Gastrocnemius medialis (tissue), 4 donors: ENCODE measurements around the gene USP32. TPM values are rescaled to one million over a fixed set of nuclear protein-coding genes. Genes with fewer than 3 reads are reported as not detected.

ENCODE experiments used
- ATAC-seq, 2 donors: fragments of 150-250 bp; one replicate each; pipeline ENCODE4 v1.9.1; 2016
- DNase-seq, 2 donors: peaks; one replicate each; pipeline ENCODE4 v3.0.0-alpha.2; 2019
- H3K27ac ChIP-seq, 4 donors: fragments of 200-600 bp; sonication (generic); 1 replicate in 1 of 4; 2 replicates in 3 of 4; pipeline ENCODE4 v1.5.1; 2016 to 2018; ENCODE audit warnings: mild to moderate bottlenecking in 2 of 4, moderate library complexity in 1 of 4
- H3K27me3 ChIP-seq, 3 donors: fragments of 200-600 bp; sonication (generic) in 2 of 3; 1 replicate in 1 of 3; 2 replicates in 2 of 3; pipeline versions ENCODE4 v1.5.1 to v1.6.0; 2016 to 2019; ENCODE audit warnings: mild to moderate bottlenecking in 1 of 3, moderate library complexity in 1 of 3
- H3K36me3 ChIP-seq, 2 donors: fragments of 200-600 bp; sonication (generic) in 1 of 2; one replicate each; pipeline ENCODE4 v1.5.1; 2017 to 2018
- H3K4me1 ChIP-seq, 2 donors: fragments of 200-600 bp; sonication (generic) in 1 of 2; one replicate each; pipeline ENCODE4 v1.5.1; 2016 to 2017; ENCODE audit warnings: mild to moderate bottlenecking in 2 of 2
- H3K4me3 ChIP-seq, 4 donors: fragments of 200-600 bp; sonication (generic) in 3 of 4; 1 replicate in 1 of 4; 2 replicates in 3 of 4; pipeline ENCODE4 v1.5.1; 2016 to 2019; ENCODE audit warnings: mild to moderate bottlenecking in 2 of 4
- H3K9me3 ChIP-seq, 3 donors: fragments of 200-600 bp; sonication (generic) in 2 of 3; 1 replicate in 1 of 3; 2 replicates in 2 of 3; pipeline ENCODE4 v1.5.1; 2016 to 2019
- CTCF ChIP-seq, 5 experiments: fragments of 450-650 bp in 3 of 5; fragments of 200-600 bp in 2 of 5; sonication (generic) in 2 of 5; IDR thresholded peaks in 4 of 5; conservative IDR thresholded peaks in 1 of 5; 1 replicate in 4 of 5; 2 replicates in 1 of 5; pipeline ENCODE4 v1.5.1; 2016 to 2019; ENCODE audit warnings: antibody characterized with exemption in 5 of 5, mild to moderate bottlenecking in 3 of 5, moderate library complexity in 3 of 5
- POLR2A ChIP-seq, 2 donors: fragments of 450-650 bp; IDR thresholded peaks; one replicate each; pipeline ENCODE4 v1.6.1; 2017; ENCODE audit warnings: antibody characterized with exemption in 2 of 2, mild to moderate bottlenecking in 2 of 2, moderate library complexity in 2 of 2
- in situ Hi-C, 4 donors: fragments of 200-750 bp; cut with MboI; loops; one replicate each; pipeline versions ENCODE4 v1.15.0 to v1.8.0; 2017; ENCODE audit warnings: low sequenced_read_pairs in 4 of 4
- intact Hi-C: fragments of 100-400 bp; cut with DNase I; formaldehyde crosslinking; loops from one replicate; pipeline ENCODE4 v1.15.1; 2023; ENCODE audit warnings: low total_unique reads
- total RNA-seq, 4 donors: library from RNA; depleted of rRNA; stranded (reverse); fragments of >200 nt; gene quantifications; one replicate each; pipeline versions ENCODE4 v1.1.0 to v1.2.3, GENCODE V29; 2016

The USP32 gene
- total RNA-seq, 4 donors from 2014 or later: 44.4 to 83.2 (median 52.5) TPM

- Histone ChIP-seq H3K4me3 (no peak overlapping the region), H3K27me3 (no peaks in the 10 kb centered on the region), H3K27ac (no peak overlapping the region), H3K4me1 (peaks cover 14 to 18% of the 10 kb centered on the region in 2 donors), H3K36me3 (no peaks in the 10 kb centered on the region), H3K9me3 (no peaks in the 10 kb centered on the region)
- intact Hi-C loops (no loop called here), in situ Hi-C loops (loop anchor here in 1 of 4 donors (25.0 kb wide), 1 partner anchor 104 kb away; no protein-coding TSS in a partner anchor)
- ATAC-seq: no peak
- DNase-seq: no peak
- no peak for TF ChIP-seq POLR2A (IDR thresholded peaks at IDR 0.05)
- TF ChIP-seq CTCF (IDR thresholded peaks at IDR 0.05 in 4 of 5, conservative IDR thresholded peaks at IDR 0.05 in 1 of 5): no peak
These were observed 24.5 kb upstream of the USP32 start for GRCh38 chr17:60416368-60416925.

DNA sequence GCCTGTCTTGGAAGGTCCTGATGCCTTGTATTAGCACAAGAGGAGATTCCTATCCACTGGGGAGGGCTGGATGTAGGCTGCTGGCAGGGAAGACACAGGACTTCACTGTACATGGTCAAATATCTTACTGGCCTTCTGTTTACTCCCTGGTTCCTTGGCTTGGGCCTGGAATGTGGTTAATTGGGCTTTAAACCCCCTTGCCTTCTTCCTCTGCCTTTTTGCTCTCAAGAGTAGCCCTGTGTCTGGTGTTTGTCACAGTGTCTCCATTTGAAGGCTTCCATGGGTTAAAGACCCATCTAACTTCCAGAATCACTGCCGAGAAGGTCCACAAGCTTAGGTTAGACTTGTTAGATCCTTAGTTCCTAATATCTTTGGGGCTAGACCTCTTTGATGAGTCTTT is 23.2 kb upstream of the USP32 start:
- TF ChIP-seq POLR2A (IDR thresholded peaks at IDR 0.05) (no peak), CTCF (IDR thresholded peaks at IDR 0.05 in 4 of 5, conservative IDR thresholded peaks at IDR 0.05 in 1 of 5) (no peak)
- no peaks in the 10 kb centered on the region for H3K9me3 ChIP-seq
- ATAC-seq: no peak
- H3K36me3 ChIP-seq: no peaks in the 10 kb centered on the region
- H3K27me3 ChIP-seq: no peaks in the 10 kb centered on the region
- peaks cover 10 to 14% of the 10 kb centered on the region in 2 donors for H3K4me1 ChIP-seq
- in situ Hi-C loops (loop anchor here in 1 of 4 donors (25.0 kb wide), 1 partner anchor 103 kb away; no protein-coding TSS in a partner anchor), intact Hi-C loops (no loop called here)
- H3K27ac ChIP-seq: no peak overlapping the region
- H3K4me3 ChIP-seq: no peak overlapping the region
- DNase-seq: no peak

DNA sequence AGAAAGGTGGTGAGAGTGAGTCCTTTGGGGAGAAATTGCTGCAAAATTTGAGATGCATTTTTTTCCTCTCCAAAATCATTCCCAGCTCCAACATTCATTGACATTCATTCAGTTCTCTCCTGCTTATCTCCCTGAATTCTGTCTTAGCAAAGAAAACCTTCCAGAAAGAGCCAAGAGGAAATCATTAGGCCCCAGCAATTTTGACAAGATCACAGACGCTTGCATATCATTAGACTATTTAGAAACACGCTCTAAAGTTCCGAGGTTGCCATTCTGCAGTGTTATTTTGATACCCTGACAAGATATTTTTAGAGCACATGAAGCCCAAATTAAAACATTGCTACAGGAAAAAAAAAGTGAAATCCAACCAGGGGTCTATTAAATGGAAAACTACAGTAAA is 20.8 kb upstream of the USP32 start:
- in situ Hi-C loops: loop anchor here in 1 of 4 donors (25.0 kb wide), 1 partner anchor 100 kb away; no protein-coding TSS in a partner anchor
- no peak for TF ChIP-seq POLR2A (IDR thresholded peaks at IDR 0.05)
- no peak for TF ChIP-seq CTCF (IDR thresholded peaks at IDR 0.05 in 4 of 5, conservative IDR thresholded peaks at IDR 0.05 in 1 of 5)
- ATAC-seq (no peak), DNase-seq (no peak)
- intact Hi-C loops: no loop called here
- Histone ChIP-seq H3K4me3 (no peak overlapping the region), H3K27me3 (no peaks in the 10 kb centered on the region), H3K4me1 (peaks cover 10 to 14% of the 10 kb centered on the region in 2 donors), H3K36me3 (no peaks in the 10 kb centered on the region), H3K27ac (peak overlapping the region; percentile 11 to 48 (median 40)), H3K9me3 (no peaks in the 10 kb centered on the region)

- no peak for TF ChIP-seq POLR2A (IDR thresholded peaks at IDR 0.05)
- TF ChIP-seq CTCF (IDR thresholded peaks at IDR 0.05 in 4 of 5, conservative IDR thresholded peaks at IDR 0.05 in 1 of 5): no peak
- in situ Hi-C loops: loop anchor here in 1 of 4 donors (25.0 kb wide), 1 partner anchor 98 kb away; no protein-coding TSS in a partner anchor
These were observed 18.1 kb upstream of the USP32 start for GRCh38 chr17:60410001-60410400.

More at GRCh38 chr17:60410001-60410400, 18.1 kb upstream of the USP32 start:
- no peak overlapping the region for H3K27ac ChIP-seq
- DNase-seq (no peak), ATAC-seq (no peak)
- no peak overlapping the region for H3K4me3 ChIP-seq
- no peaks in the 10 kb centered on the region for H3K9me3 ChIP-seq
- H3K36me3 ChIP-seq: no peaks in the 10 kb centered on the region
- H3K4me1 ChIP-seq: peaks cover 12 to 14% of the 10 kb centered on the region in 2 donors
- H3K27me3 ChIP-seq: no peaks in the 10 kb centered on the region
- intact Hi-C loops: no loop called here
